Choroid plexus epithelial cell (primary cell): ENCODE measurements around the gene CCDC138.
"Not testable (repeated sequence)": the region's sequence is repeated elsewhere in the genome, so short reads cannot be mapped to it uniquely, and the experiment has no call there.

ENCODE experiments used
- DNase-seq: peaks from one replicate; pipeline ENCODE4 v3.0.0-alpha.2; 2010; ENCODE audit warnings: low read depth
- H3K4me3 ChIP-seq: 2 replicates; pipeline ENCODE4 v1.5.1; 2011; ENCODE audit warnings: low read depth, mild to moderate bottlenecking, control low read depth, low read length, moderate library complexity
- TF ChIP-seq, protein P1 (sequence below): conservative IDR thresholded peaks from 2 replicates; pipeline ENCODE4 v1.5.1; 2011; ENCODE audit warnings: low read depth, mild to moderate bottlenecking, control low read depth, inconsistent platforms, low read length, moderate library complexity

The CCDC138 gene, protein sequence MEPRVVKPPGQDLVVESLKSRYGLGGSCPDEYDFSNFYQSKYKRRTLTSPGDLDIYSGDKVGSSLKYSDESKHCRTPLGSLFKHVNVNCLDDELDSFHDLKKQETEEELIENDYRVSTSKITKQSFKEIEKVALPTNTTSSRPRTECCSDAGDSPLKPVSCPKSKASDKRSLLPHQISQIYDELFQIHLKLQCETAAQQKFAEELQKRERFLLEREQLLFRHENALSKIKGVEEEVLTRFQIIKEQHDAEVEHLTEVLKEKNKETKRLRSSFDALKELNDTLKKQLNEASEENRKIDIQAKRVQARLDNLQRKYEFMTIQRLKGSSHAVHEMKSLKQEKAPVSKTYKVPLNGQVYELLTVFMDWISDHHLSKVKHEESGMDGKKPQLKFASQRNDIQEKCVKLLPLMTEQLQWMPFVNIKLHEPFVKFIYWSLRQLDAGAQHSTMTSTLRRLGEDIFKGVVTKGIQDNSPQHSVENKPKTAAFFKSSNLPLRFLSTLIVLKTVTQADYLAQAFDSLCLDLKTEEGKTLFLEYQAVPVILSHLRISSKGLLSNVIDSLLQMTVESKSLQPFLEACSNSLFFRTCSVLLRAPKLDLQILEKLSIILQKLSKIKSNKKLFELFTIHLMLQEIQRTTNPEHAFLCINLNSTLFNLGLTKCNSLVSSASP

DNA sequence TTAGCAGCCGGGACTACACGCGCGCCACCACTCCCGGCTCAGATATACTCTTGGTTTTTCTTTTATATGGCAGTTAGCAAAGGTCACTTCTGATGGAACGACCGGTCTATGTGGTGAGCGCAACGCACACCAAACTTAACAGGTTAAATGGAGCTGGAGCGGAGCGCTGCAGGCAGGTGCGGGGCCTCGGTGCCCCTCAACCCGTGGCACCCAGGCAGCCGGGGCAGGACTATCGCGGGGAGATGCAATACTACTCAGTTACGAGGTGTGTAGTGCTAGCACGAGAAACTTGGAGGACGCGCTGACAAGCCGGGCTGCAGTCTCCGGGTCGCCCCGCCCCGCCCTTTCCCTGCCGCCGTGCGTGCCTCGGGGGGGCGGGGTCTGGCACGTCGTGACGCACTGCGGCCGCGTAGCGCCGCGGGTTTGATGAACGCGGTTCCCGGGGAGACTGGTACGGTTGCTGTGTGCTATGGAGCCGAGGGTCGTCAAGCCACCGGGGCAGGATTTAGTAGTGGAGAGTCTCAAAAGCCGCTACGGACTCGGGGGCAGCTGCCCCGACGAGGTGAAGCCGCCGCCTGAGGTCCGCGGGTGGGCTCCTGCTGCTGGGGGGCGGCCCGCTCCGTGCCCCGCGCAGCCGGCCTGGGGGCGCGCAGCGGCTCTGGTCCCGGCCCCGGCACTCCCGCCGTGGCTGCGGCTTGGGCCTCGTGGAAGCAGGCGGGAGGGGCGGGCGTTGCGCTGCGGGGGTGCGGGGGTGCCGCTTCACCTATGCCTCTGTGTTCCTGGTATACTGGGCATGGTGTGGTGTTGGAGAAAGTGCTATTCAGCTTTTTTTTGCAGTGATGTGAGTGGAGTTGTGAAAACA lies at the start of gene CCDC138:
CCDC138 (plus strand) TSS at position 418 of the 862 bp plus-strand sequence; CDS start at position 470, 52 bp downstream.
- peak; percentile 92 for DNase-seq
- TF ChIP-seq, protein P1, sequence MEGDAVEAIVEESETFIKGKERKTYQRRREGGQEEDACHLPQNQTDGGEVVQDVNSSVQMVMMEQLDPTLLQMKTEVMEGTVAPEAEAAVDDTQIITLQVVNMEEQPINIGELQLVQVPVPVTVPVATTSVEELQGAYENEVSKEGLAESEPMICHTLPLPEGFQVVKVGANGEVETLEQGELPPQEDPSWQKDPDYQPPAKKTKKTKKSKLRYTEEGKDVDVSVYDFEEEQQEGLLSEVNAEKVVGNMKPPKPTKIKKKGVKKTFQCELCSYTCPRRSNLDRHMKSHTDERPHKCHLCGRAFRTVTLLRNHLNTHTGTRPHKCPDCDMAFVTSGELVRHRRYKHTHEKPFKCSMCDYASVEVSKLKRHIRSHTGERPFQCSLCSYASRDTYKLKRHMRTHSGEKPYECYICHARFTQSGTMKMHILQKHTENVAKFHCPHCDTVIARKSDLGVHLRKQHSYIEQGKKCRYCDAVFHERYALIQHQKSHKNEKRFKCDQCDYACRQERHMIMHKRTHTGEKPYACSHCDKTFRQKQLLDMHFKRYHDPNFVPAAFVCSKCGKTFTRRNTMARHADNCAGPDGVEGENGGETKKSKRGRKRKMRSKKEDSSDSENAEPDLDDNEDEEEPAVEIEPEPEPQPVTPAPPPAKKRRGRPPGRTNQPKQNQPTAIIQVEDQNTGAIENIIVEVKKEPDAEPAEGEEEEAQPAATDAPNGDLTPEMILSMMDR: no peak
- peak within 1 kb of the TSS; percentile 80 for H3K4me3 ChIP-seq

- H3K4me3 ChIP-seq, DNase-seq: not testable (repeated sequence)
Measured at GRCh38 chr2:108757973-108758372, 28.6 kb upstream of the CCDC138 start.

DNA sequence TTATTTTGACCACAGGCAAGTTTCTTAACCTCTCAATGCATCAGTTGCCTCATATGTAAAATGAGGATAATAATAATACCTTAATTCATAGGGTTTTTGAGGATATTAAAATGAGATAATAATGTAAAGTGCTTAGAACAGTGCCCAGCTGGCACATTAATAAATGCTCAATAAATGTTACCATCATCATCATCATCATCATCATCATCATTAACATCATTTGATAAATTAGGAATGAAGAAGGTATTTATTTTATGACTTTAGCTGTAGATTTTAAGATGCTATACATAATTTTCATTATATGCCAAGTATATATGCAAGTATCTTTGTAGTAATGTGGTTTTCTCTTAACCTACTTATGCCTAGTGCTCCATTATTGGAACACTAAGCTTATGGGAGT lies 24.0 kb upstream of the CCDC138 start:
- not testable (repeated sequence) for DNase-seq, H3K4me3 ChIP-seq

GRCh38 chr2:108766671-108767070 lies 19.9 kb upstream of the CCDC138 start:
- not testable (repeated sequence) for DNase-seq, H3K4me3 ChIP-seq

DNA sequence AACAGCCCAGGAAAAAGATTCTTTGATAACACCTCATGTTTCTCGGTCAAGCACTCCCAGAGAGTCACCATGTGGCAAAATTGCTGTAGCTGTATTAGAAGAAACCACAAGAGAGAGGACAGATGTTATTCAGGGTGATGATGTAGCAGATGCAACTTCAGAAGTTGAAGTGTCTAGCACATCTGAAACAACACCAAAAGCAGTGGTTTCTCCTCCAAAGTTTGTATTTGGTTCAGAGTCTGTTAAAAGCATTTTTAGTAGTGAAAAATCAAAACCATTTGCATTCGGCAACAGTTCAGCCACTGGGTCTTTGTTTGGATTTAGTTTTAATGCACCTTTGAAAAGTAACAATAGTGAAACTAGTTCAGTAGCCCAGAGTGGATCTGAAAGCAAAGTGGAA lies 18.7 kb upstream of the CCDC138 start:
- not testable (repeated sequence) for DNase-seq

DNA sequence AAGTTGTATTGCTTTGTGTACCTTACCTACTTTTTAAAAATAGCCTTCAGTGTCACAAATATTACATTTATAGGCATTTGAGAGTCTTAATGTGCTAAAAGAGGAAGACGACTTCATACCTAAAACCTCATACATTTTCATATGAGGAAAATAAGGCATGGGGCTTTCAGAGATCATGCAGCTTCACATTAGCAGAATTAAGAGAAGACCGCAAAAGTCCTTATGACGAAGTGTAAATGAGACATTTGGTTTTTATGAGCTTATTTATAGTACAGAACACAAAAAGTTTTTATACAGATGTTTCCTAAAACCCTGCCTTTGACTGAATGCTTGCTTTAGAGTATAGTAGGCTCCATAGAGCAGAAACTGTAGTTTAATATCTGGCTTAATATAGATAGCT lies 10.1 kb upstream of the CCDC138 start:
- TF ChIP-seq, protein P1: no peak
- DNase-seq: no peak
- no peak overlapping the region for H3K4me3 ChIP-seq

More for the DNA sequence above, 18.7 kb upstream of the CCDC138 start:
- H3K4me3 ChIP-seq: not testable (repeated sequence)

- no peak for DNase-seq
- no peak overlapping the region for H3K4me3 ChIP-seq
- TF ChIP-seq, protein P1: no peak
Measured at GRCh38 chr2:108778857-108779256, 7.7 kb upstream of the CCDC138 start.

DNA sequence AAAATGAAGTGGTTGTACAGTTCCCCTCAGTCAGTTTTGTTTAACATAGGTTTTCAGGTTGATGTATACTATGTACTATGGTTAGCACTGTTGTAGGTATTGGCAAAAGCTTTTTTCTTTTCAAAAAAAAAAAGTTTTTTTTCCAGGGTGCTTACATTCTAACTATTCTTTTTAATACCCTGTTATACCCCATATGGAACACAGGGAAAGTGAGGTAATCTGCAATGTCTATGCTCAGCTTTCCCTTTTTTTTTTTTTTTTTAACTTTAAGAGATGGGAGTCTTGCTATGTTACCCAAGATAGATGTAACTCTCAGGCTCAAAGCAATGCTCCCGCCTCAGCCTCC lies 590 bp upstream of the CCDC138 start:
- TF ChIP-seq, protein P1: no peak
- peak overlapping the region; percentile 80 for H3K4me3 ChIP-seq
- DNase-seq: peak; percentile 53

GRCh38 chr2:108787216-108787541 lies 608 bp downstream of the CCDC138 start:
- peak overlapping the region; percentile 80 for H3K4me3 ChIP-seq
- TF ChIP-seq, protein P1: no peak
- no peak for DNase-seq
